ENCODE results near the gene PFN1. TPM values are rescaled to one million over a fixed set of nuclear protein-coding genes. Genes with fewer than 3 reads are reported as not detected.

Gene PFN1
- polyA plus RNA-seq, 4 donors, result 336 to 541 (median 424) TPM

DNA sequence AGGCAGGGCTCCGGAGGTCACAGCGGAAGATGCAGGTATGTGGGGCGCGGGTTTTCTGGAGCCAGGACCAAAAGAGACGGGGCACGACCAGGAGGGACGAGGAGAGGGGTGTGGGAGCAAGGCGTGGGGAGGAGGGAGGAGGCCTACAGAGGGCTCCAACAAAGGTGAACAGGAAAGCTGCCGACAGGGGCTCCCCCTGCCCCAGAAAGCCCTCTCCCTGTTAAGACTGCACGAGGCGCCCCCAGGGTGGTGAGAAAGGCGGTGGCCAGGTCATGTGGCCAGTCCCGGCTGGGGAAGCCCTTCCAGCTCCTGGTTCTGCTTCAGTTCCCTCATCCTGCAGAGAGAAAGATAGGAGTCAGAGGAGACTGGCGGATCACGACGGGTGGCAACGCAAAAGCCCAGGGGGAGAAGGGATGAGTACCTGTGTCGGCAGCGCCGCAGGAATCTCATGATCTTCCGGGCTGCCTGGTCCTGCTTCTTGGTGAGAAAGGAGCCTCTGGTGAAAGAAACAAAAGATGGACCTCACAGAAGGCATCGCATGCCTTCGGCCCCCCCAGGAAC, 20.2 kb upstream of the PFN1 start:
- peak in 1 of 4 donors; percentile 27 for DNase-seq (ENCODE audit: low read depth in 4 of 4, low spot score in 2 of 4)

- peak; percentile 93 to 99 (median 99) for DNase-seq (ENCODE audit: low read depth in 4 of 4, low spot score in 2 of 4)
These were observed 19.5 kb upstream of the PFN1 start, which contains the start of gene SPAG7 for GRCh38 chr17:4967539-4968485. Gene SPAG7, minus strand, starts transcription at chr17:4967817. Its CDS starts 13 bp downstream, at chr17:4967804.

- peak; percentile 98 to 100 (median 99) for DNase-seq (ENCODE audit: low read depth in 4 of 4, low spot score in 2 of 4)
These were observed 18.7 kb upstream of the PFN1 start for GRCh38 chr17:4966844-4967538.

GRCh38 chr17:4965311-4965986, 17.1 kb upstream of the PFN1 start:
- no peak for DNase-seq (ENCODE audit: low read depth in 4 of 4, low spot score in 2 of 4)

DNA sequence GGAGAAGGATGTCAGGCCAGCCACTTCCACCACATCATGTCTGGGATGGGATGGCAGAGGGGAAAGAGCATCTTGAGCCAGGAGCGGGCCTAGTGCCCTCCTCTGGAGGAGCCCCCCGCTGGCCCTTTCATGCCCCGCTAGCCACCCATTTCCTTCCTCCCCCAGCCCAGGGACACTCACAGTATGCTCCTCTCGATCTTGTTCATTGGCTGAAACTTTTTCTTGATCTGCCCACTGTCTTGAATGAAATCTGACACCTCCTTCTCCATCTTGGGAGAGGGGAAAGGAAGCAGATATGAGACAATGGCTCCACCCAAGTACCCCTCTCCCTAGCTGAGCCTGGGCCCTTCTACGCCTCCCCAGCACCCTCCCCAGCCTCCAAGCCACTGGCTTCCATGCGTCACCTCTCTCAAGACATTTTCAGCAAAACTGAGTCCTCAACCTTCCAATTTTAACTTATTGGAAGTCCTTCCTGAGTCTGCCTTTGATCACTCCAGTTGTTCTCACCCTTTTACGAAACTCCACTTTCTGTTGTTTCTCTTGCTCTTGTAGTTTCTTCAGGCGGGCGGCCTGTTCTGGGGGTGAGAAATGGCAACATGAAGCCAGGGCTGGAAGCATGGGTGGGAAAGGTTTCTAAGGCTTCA, 12.1 kb upstream of the PFN1 start:
- DNase-seq (ENCODE audit: low read depth in 4 of 4, low spot score in 2 of 4), result no peak

GRCh38 chr17:4959261-4959965, 11.1 kb upstream of the PFN1 start:
- no peak for DNase-seq (ENCODE audit: low read depth in 4 of 4, low spot score in 2 of 4)

- no peak for DNase-seq (ENCODE audit: low read depth in 4 of 4, low spot score in 2 of 4)
These were observed 9.8 kb upstream of the PFN1 start for GRCh38 chr17:4958102-4958501.

- no peak for DNase-seq (ENCODE audit: low read depth in 4 of 4, low spot score in 2 of 4)
These were observed 8.2 kb upstream of the PFN1 start for GRCh38 chr17:4956493-4957061.

- no peak for DNase-seq (ENCODE audit: low read depth in 4 of 4, low spot score in 2 of 4)
These were observed 6.8 kb upstream of the PFN1 start for GRCh38 chr17:4955091-4955490.

DNA sequence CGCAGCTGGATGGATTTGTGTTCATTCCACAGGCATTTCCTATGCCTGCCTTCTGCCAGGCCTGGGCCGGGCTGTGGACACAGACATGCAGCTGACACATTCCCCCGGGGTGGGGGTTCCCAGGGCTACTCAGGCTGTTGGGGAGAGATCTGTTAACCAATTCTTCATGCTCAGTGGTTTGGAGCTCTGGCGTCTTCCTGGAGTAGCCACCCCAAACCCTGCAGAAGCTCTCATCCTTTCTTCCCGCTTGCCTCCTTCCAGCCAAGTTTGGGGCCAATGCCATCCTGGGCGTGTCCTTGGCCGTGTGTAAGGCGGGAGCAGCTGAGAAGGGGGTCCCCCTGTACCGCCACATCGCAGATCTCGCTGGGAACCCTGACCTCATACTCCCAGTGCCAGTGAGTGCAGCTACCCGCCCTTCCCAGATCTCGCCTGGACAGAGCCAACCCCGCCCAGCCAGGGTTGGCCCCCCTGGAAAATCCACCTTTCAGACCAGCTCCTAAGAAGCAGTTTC, 5.2 kb upstream of the PFN1 start:
- DNase-seq (ENCODE audit: low read depth in 4 of 4, low spot score in 2 of 4), result no peak

DNA sequence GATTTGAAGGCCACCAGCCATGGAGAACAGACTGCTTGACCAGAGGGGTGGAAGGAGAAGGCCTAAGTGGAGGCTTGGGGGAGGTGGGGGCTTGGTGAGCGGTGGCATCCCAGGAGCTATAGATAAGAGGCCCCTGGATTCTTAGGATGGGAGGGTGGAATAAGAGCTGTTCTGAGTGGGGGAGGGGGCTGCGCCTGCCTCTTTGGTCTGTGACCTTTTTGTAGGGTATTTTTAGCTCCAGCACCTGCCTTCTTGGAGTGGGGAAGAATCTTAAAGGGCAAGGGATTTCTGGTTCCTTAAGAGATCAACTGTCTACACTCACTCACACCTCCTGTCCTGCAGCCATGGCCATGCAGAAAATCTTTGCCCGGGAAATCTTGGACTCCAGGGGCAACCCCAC, 3.2 kb upstream of the PFN1 start:
- DNase-seq (ENCODE audit: low read depth in 4 of 4, low spot score in 2 of 4), result no peak

DNA sequence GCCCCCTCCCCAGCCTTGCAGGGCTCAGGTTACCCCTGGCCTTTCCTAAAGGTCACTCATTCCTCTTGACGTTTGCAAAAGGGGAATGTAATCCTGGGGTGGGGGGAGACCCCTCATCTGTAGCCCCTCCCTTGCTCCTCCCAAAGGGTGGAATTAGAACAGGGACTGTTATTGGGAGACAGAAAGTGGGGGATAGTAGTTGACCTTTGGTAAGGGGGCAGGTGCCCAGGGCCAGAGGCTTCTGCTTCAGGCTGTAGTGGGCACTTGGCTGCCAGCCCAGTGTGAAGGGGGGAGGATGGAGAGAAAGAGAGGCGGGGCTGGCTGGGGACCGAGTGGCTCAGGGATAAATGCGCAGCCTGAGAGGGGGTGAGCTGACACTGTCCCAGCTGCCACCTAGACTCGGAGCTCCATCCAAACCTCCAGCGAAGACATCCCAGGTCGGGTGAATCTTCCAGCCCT, 2.4 kb upstream of the PFN1 start, which contains the start of gene ENO3:
TSS of gene ENO3 (plus strand) at position 374 of the 459 bp plus-strand sequence. CDS start 711 bp downstream, outside the sequence.
- DNase-seq (ENCODE audit: low read depth in 4 of 4, low spot score in 2 of 4), result no peak

GRCh38 chr17:4950075-4950745, 1.9 kb upstream of the PFN1 start:
- DNase-seq (ENCODE audit: low read depth in 4 of 4, low spot score in 2 of 4), result no peak

DNA sequence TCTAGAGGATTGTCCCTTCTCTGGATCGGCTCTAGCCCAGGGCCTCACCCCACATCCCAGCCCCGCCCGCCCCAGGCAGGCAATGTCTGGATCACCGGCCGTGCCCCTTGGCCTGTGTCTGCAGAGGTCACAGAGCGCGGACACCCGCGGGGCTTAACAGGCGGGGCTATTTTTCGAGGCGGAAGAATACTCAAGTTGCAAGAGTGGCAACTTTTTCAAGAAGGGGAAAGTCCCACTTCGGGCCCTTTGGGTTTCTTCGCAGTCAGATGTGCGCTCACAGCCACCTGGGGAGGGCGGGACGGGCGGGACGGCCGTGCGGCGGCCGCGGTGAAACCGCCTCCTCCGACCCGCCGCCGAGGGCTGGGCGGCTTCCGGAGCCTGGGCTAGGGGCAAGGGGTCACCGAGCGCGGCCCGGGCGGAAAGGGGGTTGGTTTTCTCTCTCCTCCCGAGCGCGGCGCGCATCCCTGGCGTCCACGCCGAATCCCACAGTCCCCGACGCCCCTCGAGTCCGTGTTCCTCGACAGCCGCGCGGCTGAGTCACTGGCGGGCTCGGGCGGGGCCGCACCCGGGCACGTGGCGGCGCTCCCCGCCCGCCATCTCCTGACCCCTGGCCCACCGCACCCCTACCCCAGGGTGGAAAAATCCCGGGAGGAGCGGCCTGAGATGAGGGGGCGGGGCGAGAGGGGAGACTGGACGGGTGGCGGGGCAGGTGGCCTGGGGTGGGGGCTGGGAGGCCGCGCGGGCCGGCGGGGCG, 1.2 kb upstream of the PFN1 start:
- peak in 1 of 4 donors; percentile 40 for DNase-seq (ENCODE audit: low read depth in 4 of 4, low spot score in 2 of 4)

DNA sequence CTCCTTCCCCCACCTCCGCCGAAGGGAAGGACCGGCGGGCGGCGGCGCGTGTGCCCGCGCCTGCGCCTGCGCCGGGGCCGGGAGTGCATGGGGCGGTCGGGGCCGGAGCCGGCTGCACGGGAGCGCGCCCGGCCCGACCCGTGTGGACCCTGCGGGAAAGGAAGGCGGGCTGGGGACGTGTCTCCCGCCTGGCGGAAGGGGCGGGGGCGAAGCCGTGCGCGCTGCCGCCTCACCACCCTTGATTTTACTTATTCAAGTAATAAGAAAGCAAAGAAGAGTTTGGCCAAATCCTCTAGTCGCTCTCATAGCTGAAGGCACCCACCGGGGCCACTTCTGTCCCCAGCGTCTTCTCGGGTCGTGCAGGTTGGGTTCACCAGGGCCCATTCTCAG, 596 bp upstream of the PFN1 start:
- peak in 1 of 4 donors; percentile 77 for DNase-seq (ENCODE audit: low read depth in 4 of 4, low spot score in 2 of 4)

- DNase-seq (ENCODE audit: low read depth in 4 of 4, low spot score in 2 of 4), result peak in 1 of 4 donors; percentile 53
These were observed 742 bp downstream of the PFN1 start for GRCh38 chr17:4947411-4948165.

GRCh38 chr17:4947010-4947410, 1.3 kb downstream of the PFN1 start:
- DNase-seq (ENCODE audit: low read depth in 4 of 4, low spot score in 2 of 4), result no peak
